GM21786 (cell line): ENCODE data around the gene SNX32.
A peak's percentile ranks its signal among the peaks of the same experiment; 100 is the strongest.

Experiments
- ATAC-seq: cut with Tn5 transposase; IDR thresholded peaks from one replicate; pipeline ENCODE4 v1.9.1; 2021; ENCODE audit not compliant: unreplicated experiment

Gene SNX32

GRCh38 chr11:65897020-65897471, 63.3 kb downstream of the SNX32 start:
- ATAC-seq = no peak

- ATAC-seq = no peak
Observed at GRCh38 chr11:65898656-65899355, 65.0 kb downstream of the SNX32 start.

- ATAC-seq = no peak
Observed at GRCh38 chr11:65899356-65900124, 65.8 kb downstream of the SNX32 start.

- ATAC-seq = peak; percentile 79
Observed at GRCh38 chr11:65900125-65900898, 66.5 kb downstream of the SNX32 start, which contains the start of gene FOSL1. Gene FOSL1 (minus strand): TSS chr11:65900388. CDS start chr11:65900339, 49 bp downstream.

GRCh38 chr11:65900899-65901180, 67.1 kb downstream of the SNX32 start:
- no peak for ATAC-seq

- no peak for ATAC-seq
Observed at GRCh38 chr11:65903068-65903481, 69.3 kb downstream of the SNX32 start.
